GM12878 (cell line): Measurements from ENCODE around the gene C19orf12.

Experiments
- CTCF ChIP-seq, 3 experiments: IDR thresholded peaks in 2 of 3; conservative IDR thresholded peaks in 1 of 3; 2 replicates each; pipeline ENCODE4 v1.5.1; 2011; ENCODE audit warnings: low read depth in 3 of 3, low read length in 3 of 3, mild to moderate bottlenecking in 3 of 3, control low read depth in 2 of 3, moderate library complexity in 2 of 3, inconsistent platforms in 1 of 3, mixed read lengths in 1 of 3; ENCODE audit not compliant: control insufficient read depth in 2 of 3, insufficient read depth in 1 of 3; ENCODE audit errors: extremely low read depth in 1 of 3
- EP300 ChIP-seq, 2 experiments: fragments of 150-350 bp in 1 of 2; IDR thresholded peaks; 2 replicates each; pipeline ENCODE4 v1.6.1; 2011 to 2012; ENCODE audit warnings: low read depth in 2 of 2, low read length in 2 of 2, borderline replicate concordance in 1 of 2, improper control_type of control experiment in 1 of 2, inconsistent platforms in 1 of 2; ENCODE audit not compliant: control insufficient read depth in 1 of 2
- EZH2 ChIP-seq: IDR thresholded peaks from 2 replicates; pipeline ENCODE4 v1.6.1; 2012; ENCODE audit warnings: low read depth, mild to moderate bottlenecking, control low read depth, inconsistent platforms, low read length, borderline replicate concordance; ENCODE audit not compliant: control insufficient read depth
- FOXM1 ChIP-seq: IDR thresholded peaks from 2 replicates; pipeline ENCODE4 v1.6.1; 2012; ENCODE audit warnings: low read depth, mild to moderate bottlenecking, inconsistent platforms, low read length, moderate library complexity
- HDAC2 ChIP-seq: fragments of 200-600 bp; sonication (generic); IDR thresholded peaks from 2 replicates; pipeline ENCODE4 v1.6.1; 2017
- POLR2A ChIP-seq: IDR thresholded peaks from 2 replicates; pipeline ENCODE4 v1.6.1; 2011; ENCODE audit warnings: low read depth, mild to moderate bottlenecking, low read length
- POLR2AphosphoS5 ChIP-seq: IDR thresholded peaks from 2 replicates; pipeline ENCODE4 v1.6.1; 2011; ENCODE audit warnings: mild to moderate bottlenecking, low read length, inconsistent platforms
- RAD21 ChIP-seq: IDR thresholded peaks from 2 replicates; pipeline ENCODE4 v1.6.1; 2011; ENCODE audit warnings: mild to moderate bottlenecking, low read depth, low read length, moderate library complexity; ENCODE audit not compliant: insufficient read depth
- RELA ChIP-seq: fragments of 450-650 bp; IDR thresholded peaks from 2 replicates; pipeline ENCODE4 v1.8.0; 2014; ENCODE audit warnings: borderline replicate concordance; ENCODE audit not compliant: partially characterized antibody
- TCF7 ChIP-seq: IDR thresholded peaks from 2 replicates; pipeline ENCODE4 v1.6.1; 2014; ENCODE audit warnings: antibody characterized with exemption, borderline replicate concordance
- ZNF24 ChIP-seq: fragments of 450-650 bp; IDR thresholded peaks from 2 replicates; pipeline ENCODE4 v1.6.1; 2017; ENCODE audit warnings: antibody characterized with exemption, mild to moderate bottlenecking
- TF ChIP-seq, protein P1 (sequence below): IDR thresholded peaks from 2 replicates; pipeline ENCODE4 v1.6.1; 2012; ENCODE audit warnings: low read depth, low read length, improper control_type of control experiment
- TF ChIP-seq, protein P2 (sequence below): fragments of 450-650 bp; IDR thresholded peaks from 2 replicates; pipeline ENCODE4 v1.6.1; 2017; ENCODE audit warnings: mild to moderate bottlenecking, moderate library complexity
- TF ChIP-seq, protein P3 (sequence below): IDR thresholded peaks from 2 replicates; pipeline ENCODE4 v1.6.1; 2011; ENCODE audit warnings: borderline replicate concordance, low read depth, mild to moderate bottlenecking, moderate library complexity, low read length; ENCODE audit not compliant: insufficient read depth, poor library complexity, severe bottlenecking

- TF ChIP-seq RAD21 (no peak), EZH2 (no peak), CTCF (IDR thresholded peaks at IDR 0.05 in 2 of 3, conservative IDR thresholded peaks at IDR 0.05 in 1 of 3; ENCODE audit: control insufficient read depth in 2 of 3, extremely low read depth in 1 of 3, insufficient read depth in 1 of 3, low read depth in 3 of 3, low read length in 3 of 3) (no peak), EP300 (IDR thresholded peaks at IDR 0.05; ENCODE audit: borderline replicate concordance in 1 of 2, control insufficient read depth in 1 of 2, low read depth in 2 of 2, low read length in 2 of 2) (no peak), POLR2AphosphoS5 (no peak), ZNF24 (no peak), TCF7 (no peak), HDAC2 (no peak), FOXM1 (no peak), POLR2A (no peak), RELA (no peak)
- TF ChIP-seq, protein P1, sequence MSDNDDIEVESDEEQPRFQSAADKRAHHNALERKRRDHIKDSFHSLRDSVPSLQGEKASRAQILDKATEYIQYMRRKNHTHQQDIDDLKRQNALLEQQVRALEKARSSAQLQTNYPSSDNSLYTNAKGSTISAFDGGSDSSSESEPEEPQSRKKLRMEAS, result no peak
- TF ChIP-seq, protein P2, sequence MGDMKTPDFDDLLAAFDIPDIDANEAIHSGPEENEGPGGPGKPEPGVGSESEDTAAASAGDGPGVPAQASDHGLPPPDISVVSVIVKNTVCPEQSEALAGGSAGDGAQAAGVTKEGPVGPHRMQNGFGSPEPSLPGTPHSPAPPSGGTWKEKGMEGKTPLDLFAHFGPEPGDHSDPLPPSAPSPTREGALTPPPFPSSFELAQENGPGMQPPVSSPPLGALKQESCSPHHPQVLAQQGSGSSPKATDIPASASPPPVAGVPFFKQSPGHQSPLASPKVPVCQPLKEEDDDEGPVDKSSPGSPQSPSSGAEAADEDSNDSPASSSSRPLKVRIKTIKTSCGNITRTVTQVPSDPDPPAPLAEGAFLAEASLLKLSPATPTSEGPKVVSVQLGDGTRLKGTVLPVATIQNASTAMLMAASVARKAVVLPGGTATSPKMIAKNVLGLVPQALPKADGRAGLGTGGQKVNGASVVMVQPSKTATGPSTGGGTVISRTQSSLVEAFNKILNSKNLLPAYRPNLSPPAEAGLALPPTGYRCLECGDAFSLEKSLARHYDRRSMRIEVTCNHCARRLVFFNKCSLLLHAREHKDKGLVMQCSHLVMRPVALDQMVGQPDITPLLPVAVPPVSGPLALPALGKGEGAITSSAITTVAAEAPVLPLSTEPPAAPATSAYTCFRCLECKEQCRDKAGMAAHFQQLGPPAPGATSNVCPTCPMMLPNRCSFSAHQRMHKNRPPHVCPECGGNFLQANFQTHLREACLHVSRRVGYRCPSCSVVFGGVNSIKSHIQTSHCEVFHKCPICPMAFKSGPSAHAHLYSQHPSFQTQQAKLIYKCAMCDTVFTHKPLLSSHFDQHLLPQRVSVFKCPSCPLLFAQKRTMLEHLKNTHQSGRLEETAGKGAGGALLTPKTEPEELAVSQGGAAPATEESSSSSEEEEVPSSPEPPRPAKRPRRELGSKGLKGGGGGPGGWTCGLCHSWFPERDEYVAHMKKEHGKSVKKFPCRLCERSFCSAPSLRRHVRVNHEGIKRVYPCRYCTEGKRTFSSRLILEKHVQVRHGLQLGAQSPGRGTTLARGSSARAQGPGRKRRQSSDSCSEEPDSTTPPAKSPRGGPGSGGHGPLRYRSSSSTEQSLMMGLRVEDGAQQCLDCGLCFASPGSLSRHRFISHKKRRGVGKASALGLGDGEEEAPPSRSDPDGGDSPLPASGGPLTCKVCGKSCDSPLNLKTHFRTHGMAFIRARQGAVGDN, result no peak
- TF ChIP-seq, protein P3, sequence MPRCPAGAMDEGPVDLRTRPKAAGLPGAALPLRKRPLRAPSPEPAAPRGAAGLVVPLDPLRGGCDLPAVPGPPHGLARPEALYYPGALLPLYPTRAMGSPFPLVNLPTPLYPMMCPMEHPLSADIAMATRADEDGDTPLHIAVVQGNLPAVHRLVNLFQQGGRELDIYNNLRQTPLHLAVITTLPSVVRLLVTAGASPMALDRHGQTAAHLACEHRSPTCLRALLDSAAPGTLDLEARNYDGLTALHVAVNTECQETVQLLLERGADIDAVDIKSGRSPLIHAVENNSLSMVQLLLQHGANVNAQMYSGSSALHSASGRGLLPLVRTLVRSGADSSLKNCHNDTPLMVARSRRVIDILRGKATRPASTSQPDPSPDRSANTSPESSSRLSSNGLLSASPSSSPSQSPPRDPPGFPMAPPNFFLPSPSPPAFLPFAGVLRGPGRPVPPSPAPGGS, result no peak
Measured at GRCh38 chr19:29670255-29670654, 44.8 kb downstream of the C19orf12 start.
